ENCODE data around the gene SLC10A3.
"Not testable (repeated sequence)": the region's sequence is repeated elsewhere in the genome, so short reads cannot be mapped to it uniquely, and the experiment has no call there.

The SLC10A3 gene

DNA sequence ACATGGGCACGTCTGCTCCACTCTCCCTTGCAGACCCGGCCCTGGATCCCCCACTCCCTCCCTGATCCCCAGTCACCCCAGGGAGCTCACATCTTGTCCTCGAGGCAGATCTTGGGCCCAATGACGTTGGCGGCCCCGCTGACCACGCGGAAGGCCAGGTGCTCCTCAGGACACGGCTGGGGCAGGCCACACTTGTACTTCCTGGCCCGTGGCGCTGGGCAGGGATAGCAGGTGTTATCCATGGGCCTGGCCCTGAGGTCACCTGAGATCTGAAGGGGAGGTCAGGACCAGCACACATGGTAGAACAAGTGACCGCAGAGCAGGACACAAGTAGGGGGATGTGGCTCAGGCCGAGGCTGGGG lies 17.9 kb upstream of the SLC10A3 start:
- DNase-seq: no peak

DNA sequence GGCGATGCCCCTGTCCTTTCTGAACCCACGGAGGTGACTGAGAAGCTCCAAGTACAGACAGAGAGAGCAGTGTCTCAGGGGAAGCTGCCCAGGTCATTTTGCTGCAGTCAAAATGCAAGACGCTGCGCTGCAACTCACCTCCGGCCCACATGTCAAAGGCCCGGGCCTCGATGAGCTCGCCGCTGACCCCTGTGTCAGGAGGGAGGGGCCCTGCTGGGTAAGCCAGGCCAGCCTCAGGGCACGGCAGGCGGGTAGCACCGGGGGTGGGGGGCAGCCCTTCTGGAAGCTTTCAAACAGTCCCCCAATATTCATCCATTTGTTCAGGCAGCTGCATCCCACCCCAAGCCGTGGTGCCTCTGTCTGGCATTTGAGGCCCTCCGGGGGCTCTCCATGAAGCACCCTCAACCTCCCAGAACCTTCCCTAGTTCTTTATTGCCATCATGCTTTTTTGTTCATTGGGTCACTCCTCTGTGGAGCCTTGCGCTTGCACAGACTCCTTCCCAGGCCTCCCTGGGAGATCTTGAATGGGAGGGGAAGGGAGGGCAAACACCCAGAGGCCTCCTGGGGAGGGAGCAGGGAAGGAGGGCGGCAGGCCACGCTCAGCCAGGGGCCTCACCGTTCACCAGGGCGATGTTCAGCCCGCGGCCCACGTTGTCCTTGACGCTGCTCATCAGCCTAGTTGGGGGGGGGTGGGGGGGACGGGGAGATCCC lies 17.4 kb upstream of the SLC10A3 start:
- no peak for DNase-seq

DNA sequence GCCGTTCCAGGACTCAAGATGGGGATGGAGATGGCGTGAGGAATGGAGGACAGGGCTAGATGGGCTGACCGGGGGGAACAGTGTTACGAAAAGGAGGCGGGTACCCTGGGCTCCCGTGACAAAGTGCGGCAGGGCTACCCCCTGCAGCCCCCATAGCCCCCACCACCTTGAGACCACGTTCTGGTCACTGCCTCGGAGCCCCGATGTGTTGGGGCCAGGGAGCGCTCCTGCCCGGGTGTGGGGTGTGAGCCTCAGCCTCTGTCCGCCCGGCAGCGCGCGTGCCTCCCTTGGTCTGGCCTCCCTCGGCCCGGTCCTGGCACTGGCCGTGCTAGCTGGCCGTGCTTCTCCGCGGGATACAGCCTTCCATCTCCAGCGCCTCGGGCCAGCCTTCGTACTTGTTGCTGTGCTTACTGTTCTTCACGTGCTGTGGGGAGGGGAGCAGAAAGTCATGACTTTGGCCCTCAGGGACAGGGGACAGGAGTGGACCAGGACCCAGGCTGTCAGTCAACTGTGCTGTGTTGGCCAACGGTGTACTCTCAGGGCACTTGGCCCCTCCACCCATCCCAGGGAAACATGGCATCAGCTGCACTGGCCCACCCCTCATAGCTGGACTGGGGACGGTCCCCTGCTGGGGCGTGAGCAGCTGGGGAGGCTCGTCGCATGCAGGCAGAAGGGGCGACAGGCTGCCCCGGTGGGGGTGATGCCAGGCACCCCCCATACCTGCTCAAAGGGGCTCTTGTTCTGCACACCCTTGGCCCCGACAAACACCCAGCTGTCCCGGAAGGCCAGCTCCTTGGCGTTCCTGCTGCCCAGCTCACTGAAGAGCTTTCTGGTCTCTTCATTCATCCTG lies 16.3 kb upstream of the SLC10A3 start:
- no peak for DNase-seq

DNA sequence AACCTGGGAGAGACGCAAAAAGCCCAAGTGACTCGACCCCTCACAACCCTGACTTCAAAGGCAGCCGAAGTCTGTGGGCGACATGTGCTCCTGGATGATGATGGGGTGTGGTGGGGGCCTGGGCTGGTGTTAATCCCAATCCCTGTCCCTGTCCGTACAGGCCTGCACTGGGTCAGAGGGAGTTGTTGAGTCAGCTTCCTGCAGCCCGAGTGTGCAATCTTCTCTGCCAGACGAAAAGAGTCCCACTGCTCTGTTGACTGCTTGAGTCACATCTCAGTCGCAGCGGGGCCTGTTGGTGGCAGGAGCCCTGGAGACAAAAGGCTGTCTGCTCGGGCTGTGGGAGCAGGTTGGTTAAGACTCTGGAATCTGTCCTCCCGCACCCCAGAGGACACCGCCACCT lies 15.3 kb upstream of the SLC10A3 start:
- DNase-seq: no peak

DNA sequence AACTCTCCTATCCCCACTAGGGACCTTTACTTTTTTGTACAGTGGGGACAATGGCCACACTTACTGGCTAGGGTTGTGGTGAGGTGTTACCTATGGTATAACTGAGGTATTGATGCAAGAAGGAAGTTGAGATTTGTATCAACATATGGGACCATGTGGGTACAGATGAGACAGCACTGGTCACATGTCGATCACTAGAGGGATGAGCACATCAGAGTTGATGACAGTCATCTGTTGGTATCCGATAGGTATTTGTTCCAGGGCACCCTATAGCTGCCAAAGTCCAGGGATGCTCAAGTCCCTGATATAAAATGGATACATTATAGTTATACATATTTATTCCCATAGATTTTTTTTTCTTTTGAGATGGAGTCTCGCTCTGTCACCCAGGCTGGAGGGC lies 12.6 kb upstream of the SLC10A3 start:
- no peak for DNase-seq

DNA sequence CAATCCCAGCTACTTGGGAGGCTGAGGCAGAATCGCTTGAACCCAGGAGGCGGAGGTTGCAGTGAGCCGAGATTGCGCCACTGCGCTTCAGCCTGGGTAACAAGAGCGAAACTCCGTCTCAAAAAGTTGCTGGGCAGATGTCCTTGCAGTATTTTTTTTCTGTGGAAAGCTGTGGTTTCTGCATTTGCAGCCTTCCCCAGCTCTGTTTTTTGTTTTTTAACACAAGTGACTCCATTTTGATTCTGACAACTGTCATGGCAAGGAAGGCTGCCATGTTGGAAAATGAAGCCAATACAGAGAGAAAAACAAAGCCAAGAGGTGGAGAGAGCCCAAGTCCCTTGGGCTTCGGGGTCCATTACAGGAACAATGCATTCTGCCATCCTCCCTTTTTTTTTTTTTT lies 11.7 kb upstream of the SLC10A3 start:
- DNase-seq: no peak

DNA sequence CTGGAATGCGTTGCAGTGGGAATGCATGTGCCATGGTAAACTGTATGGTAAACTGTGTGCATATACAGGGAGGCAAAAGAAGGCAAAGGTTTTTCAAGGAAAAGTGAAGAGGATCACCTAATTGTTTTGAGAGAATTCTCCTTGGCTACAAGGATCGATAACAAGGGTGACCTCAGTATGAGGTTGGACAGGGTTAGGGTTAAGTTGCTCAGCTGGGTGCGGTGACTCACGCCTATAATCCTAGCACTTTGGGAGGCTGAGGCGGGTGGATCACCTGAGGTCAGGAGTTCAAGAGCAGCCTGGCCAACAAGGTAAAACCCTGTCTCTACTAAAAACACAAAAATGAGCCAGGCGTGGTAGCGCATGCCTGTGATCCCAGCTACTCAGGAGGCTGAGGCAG lies 11.0 kb upstream of the SLC10A3 start:
- DNase-seq: not testable (repeated sequence)

DNA sequence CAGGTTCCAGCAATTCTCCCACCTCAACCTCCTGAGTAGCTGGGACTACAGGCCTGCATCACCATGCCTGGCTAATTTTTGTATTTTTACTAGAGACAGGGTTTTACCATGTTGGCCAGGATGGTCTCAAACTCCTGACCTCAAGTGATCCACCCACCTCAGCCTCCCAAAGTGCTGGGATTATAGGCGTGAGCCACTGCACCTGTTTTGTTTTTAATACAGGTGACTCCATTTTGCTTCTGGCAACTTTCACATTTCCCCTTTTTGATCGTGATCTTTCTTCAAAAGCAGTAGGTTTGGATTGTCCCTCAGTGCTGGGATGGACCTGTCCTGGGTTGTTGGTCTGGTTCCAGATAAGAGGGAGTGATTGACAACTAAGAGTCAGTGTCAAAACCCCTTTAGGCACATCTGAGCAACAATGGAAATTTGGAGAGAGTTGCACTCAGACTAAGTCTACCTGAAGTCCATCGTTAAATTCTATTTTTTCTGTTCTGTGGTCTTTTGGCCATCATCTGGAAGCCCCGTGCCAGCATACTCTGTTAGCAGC lies 6.2 kb upstream of the SLC10A3 start:
- not testable (repeated sequence) for DNase-seq

DNA sequence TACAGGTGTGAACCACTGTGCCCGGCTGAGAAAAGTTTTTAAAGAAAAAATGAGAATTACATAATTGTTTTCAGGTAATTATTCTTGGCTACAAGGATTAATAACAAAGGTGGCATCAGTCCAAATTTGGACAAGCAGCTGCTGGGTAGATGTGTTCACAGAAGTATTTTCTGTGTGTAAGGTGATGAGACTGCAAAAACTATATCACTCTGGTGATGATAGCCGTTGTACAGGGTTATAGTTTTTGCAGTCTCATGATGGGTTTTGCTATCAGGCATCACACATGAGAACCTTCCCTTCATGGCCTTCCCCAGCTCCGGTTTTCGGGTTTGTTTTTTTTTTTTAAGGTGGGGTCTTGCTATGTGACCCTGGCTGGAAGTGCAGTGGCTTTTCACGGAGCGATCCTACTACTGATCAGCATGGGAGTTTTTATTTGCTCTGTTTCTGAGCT lies 5.1 kb upstream of the SLC10A3 start:
- DNase-seq: no peak

DNA sequence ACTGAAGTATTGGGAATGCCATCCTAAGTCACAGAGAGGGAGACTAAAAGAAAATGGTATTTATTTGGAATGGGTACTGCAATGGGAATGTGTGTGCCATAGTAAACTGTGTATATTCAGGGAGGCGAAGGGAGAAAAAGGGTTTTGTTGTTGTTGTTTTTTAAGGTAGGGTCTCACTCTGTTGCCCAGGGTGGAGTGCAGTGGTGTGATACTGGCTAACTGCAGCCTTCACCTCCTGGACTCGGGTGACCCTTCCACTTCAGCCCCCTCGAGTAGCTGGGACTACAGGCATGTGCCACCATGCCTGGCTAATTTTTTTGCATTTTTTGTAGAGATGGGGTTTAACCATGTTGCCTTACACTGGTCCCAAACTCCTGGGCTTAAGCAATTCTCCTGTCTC lies 4.3 kb upstream of the SLC10A3 start:
- no peak for DNase-seq

DNA sequence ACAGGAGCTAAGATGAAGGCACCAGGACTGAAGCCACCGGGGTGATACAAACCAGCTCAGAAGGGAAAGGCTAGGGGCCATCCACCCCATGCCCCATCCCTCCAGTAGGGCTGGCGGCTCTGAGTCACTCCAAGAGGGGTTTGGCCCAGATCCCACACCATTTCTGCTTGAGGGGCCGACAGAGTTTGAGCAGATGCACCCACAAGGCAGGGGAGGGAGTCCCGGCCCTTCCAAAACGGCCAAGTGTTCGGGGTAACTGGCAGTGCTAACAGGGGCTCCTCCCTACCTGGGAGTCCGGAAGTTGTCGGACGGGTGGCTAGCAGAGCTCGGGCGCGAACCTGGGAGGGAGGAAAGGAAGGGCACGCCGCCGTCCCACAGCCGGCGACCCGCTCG lies 412 bp downstream of the SLC10A3 start:
- DNase-seq: peak; percentile 17

DNA sequence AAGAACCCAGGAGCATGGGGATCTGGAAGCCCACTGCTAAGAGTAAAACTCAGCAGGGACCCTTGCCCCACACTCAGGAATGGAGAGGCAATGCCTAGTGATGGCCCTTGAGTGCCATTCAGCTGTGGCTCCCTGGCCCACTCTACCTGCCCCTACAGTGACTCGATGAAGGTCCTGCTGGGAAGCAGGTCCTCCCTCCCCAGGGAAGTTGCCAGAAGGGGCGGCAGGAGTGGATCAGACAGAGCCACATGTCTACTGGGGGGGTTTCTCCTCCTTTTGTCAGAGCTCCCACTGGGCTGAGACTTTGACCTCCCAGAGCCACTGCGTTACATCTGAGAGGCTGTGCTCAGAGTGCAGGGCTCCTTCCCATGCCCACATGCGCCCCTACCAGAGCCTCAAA lies 1.2 kb downstream of the SLC10A3 start:
- DNase-seq: no peak

DNA sequence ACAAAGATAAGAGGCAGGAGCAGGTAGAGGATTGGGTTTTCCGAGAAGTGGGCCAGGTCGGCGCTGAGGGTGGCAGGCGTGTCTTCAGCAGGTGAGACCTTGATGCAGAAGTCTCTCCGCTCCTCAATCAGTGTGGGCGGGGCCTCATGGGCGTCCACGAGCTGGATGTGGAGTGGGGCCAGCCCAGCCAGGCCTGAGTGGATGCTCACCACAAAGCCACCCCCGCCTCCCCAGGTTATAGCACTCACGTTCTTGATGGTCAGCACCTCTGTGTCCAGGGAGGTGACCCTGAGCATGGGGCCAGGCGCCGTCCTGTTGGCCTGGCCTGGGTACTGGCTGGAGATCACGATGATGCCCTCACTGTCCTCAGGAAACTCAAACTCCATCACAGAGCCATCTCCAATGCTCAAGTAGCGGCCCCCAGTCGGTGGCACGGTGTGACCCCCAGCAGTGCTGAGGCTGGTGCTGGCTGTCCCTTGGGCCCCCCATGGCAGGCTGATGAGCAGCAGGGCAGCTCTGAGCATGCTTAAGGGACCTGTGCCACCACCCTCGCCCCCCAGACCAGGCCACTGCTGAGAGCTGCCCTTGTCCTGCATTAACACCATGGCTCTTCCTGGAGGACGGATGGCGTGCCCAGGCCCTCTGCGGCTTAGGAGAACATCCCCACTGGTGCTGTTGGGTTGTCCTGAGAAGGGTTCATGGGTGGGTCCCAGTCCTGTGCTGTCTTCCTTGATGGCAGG lies 1.9 kb downstream of the SLC10A3 start:
- no peak for DNase-seq

DNA sequence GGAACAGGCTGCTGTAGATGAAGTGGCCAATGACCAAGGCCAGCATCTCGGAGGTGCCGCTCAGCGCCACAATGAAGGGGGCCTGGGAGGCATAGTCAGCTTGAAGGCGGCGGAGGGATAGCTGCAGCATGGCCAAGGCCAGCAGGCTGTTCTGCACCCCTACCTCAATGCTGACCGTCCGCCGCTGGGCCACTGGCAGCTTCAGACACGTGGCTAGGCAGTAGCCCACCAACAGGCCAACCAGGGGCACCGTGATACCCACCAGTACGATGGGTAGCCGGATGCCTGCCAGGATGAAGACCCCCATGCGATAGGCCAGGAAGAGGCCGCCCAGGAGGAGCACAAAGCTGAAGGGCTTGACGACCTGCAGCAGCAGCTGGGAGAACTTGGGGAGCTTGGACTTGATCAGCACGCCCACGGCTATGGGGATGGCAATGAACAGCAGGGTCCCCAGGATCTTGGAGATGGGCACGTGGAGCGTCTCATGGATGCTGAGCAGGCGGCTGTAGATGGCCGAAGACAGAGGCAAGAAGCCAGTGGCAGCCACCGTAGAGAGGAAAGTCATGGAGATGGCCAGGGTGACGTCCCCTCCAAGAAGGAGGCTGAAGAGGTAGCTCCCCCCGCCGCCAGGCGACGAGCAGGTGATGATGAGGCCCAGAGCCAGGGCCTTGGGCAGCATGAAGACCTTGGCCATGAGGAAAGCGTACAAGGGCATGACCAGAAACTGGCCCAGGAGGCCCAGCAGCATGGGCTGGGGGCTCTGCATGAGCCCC lies 2.7 kb downstream of the SLC10A3 start:
- DNase-seq: no peak

DNA sequence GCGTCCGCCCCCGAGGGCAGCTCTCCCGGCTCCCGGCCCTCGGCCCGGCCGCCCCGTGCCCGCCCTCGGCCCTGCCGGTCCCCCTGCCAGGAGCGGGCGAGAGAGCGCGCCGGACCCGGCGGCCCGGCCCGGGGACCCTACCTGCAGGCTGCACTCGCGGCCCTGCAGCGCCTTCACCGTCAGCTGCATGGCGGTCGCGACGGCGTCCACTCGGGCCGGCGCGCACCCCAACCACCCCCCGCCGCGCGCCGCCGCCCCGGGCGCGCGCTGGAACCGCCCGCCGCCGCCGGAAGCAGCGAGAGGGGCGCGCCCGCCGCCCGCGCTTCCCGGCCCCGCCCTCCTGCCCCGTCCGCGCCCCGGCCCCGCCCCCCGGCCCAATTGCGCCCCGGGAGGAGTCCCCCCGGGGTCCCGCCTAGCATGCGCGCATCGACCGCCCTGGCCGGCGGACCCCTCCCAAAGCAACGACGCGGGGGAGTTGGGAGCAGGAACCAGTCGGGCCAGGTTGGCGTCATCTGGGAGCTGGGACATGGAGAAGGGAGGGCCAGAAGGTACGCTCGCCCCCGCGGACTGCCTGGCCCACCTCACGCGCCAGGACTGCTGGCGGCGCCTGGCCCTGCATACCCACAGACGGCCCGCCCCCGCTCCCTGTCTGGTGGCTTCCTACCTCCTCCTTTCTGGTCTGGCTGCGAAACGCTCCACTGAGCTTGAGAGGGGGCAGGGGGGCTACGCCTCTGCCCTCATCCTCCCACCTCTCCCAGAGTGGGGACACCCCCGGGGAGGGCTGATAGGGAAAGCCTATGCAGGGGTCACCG lies 3.8 kb downstream of the SLC10A3 start, which contains the start of gene UBL4A:
UBL4A (minus strand) TSS at position 220 of the 812 bp plus-strand sequence; CDS start at position 189, 31 bp downstream.
- peak; percentile 62 for DNase-seq

DNA sequence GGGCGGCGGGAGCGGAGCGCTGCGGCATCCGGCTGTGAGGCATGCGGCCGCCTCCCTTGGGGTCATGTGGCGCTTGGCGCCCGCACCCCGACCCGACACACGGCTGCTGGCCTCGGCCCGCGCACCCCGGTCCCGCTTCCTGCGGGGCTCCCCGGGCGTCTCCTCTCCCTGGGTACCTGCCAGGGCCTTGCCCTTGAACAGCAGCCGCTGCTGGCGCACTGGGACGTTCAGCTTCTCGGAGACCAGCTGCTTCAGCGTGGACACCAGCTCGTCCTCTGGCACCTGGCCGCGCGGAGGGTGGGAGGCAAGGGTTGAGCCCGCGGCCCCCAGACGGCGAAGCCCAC lies 4.4 kb downstream of the SLC10A3 start:
- DNase-seq: peak; percentile 28

DNA sequence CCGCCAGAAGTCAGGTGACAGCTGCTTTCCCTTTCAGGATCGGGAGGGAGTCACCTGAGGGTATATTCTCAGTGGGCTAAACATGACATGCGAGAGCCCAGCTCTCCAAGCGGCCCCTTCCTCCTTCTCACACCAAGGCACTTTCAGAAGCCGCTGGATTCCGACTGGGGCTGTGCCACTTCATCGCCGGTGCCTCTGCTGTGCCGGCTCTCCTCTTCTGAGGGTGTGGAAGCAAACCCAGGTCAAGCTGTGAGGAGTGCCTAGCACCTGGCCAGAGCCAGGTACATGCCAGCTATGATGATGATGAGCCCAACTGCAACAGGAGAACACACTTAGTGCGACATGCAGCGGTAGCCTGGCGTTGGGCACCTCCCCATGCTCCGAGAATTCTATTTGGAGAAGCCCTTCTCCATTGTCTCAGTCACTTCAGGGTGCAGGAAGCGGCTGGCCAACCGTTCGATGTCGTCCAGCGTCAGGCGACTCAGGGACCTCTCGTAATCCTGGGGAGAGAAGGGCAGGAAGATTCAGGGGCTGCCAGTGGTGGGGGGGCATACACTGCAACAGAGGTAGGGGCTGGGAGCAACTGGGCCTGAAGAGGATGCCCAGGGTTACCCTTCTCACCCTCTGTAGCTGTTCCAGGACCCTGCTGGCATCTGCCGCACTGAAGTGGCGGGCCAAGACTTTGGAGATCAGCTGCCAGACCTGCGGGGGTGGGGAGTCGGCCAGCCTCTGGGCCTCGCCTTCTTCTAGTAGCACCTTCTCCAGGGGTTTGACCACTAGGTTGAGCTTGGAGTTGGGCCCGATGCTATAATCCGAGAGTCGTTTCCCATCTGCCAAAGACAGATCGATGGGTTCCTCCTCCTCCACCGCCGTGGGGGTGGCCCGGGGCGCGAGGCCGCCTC lies 5.0 kb downstream of the SLC10A3 start:
- no peak for DNase-seq

DNA sequence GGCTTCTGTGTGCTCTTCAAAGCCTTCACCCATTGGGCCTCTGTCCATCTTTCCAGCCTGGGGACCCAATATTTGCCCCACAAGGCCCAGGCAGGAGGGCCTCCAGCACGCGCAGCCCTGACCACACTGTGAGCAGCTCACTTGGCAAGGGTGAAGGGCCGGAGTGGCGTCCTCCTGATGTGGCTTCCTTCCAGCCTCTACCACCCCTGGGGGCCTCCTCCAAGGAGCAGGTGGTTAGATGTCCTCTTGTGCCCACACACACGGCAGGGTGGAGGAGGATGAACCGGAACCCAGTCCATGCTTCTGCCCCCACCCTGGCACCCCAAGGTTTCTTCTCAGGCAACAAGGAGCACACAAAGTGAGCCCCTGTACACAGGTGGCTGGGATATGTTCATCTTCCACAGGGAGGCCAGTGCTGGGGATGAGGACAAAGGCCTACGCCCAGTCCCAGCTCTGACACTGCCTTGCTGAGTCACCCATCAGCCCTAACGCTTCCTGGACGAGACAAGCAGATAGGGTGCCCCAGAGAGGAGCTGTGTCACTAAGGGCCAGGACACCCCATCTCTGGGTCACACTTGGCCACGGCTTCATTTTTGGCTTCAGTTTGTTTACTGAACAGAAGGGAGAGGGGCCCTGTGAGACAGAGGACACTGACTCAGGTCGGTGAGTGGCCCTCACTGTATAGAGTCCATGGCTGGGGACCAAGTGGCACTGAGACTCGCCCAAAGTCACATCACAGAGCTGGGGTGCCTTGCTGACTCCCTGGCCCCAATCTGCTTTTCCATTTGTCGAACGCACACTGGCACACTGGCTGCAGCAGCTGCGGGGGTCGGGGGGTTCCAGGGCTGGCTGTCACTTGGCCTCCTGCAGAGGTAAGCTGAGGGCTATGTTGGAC lies 5.9 kb downstream of the SLC10A3 start:
- DNase-seq: no peak

DNA sequence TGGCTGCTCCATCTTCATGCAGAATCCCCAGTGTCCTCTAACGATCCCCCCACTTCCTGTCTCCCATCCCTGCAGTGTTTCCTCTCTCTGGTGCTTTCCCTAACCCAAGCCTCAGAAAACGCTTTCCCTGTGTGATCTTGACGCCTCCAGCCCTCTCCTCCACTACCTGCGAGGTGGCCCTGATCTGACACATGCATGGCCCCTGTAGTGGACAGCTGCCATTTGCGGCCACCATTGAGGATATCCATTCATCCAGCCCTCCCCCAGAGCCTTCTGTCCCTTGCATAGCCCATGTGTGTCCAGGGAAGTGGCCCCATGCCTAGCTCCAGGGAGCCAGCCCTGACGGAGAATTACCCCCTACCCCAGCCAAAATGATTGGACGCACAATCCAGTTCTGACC lies 7.1 kb downstream of the SLC10A3 start:
- no peak for DNase-seq

DNA sequence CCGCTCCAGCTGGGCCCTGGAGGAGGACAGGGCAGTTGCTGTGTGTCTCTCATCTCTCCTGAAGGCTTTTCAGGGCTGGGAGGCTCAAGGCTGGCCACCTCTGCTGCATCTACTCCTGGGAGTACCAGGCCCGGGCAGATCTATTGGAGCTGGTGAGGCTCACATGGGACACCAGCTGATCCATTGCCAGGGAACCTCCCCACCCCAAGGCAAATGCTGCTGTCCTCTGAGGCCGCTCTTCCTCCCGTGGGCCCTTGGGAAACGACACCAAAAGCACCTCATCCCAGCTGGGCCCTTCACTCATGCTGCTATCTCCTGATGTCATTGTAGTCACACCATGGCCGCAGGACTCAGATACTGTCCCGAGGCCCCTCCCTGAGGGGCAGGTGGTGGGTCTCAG lies 7.6 kb downstream of the SLC10A3 start:
- DNase-seq: no peak

All from stimulated activated CD4-positive, alpha-beta T cell treated with anti-CD3 and anti-CD28 coated beads, Interleukin-4, amount 100 ng/mL, for 1 hour (primary cell).